ENCODE measurements around the gene BMPER.

The BMPER gene

DNA sequence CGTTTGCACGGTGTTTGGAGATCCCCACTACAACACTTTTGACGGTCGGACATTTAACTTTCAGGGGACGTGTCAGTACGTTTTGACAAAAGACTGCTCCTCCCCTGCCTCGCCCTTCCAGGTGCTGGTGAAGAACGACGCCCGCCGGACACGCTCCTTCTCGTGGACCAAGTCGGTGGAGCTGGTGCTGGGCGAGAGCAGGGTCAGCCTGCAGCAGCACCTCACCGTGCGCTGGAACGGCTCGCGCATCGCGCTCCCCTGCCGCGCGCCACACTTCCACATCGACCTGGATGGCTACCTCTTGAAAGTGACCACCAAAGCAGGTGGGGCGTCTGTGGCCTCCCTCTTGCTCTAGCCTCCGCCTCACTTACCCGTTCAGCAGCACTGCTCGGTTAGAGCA, 173.5 kb downstream of the BMPER start:
- ChIA-PET CTCF (interaction anchor here (1.0 to 3.8 kb wide), 4 partner anchors 9 to 56 kb away, joined by 4 to 24 read pairs (median 6); no protein-coding TSS in a partner anchor), POLR2A (no interaction called here)
- H3K4me3 ChIP-seq (ENCODE audit: low read depth, low read length): no peak overlapping the region
- TF ChIP-seq, protein P1, sequence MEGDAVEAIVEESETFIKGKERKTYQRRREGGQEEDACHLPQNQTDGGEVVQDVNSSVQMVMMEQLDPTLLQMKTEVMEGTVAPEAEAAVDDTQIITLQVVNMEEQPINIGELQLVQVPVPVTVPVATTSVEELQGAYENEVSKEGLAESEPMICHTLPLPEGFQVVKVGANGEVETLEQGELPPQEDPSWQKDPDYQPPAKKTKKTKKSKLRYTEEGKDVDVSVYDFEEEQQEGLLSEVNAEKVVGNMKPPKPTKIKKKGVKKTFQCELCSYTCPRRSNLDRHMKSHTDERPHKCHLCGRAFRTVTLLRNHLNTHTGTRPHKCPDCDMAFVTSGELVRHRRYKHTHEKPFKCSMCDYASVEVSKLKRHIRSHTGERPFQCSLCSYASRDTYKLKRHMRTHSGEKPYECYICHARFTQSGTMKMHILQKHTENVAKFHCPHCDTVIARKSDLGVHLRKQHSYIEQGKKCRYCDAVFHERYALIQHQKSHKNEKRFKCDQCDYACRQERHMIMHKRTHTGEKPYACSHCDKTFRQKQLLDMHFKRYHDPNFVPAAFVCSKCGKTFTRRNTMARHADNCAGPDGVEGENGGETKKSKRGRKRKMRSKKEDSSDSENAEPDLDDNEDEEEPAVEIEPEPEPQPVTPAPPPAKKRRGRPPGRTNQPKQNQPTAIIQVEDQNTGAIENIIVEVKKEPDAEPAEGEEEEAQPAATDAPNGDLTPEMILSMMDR (IDR thresholded peaks at IDR 0.05; ENCODE audit: insufficient read depth, low read length, missing control alignments): no peak
- DNase-seq (ENCODE audit: low read depth, low spot score): no peak

DNA sequence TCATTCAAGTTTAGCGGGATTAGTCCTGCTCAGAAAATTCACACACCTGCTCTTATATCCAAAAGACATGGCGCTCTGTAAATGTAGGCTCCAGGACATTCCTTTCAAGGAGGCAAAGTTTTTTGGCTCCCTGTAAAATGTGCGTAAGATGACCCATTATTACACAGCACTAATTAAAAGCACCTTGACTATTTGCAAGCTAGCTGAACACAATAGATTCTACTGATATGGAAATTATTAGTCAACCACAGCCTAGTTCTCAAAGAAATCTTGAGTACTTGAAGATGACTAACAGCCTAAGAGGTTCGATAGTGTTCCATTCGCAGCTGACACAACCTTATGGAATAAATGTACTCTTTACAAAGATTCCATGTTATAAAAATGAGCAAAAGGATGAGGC, 175.2 kb downstream of the BMPER start:
- ChIA-PET POLR2A (no interaction called here), CTCF (interaction anchor here (1.6 to 3.8 kb wide), 6 partner anchors 7 to 97 kb away, joined by 4 to 24 read pairs (median 6); no protein-coding TSS in a partner anchor)
- DNase-seq (ENCODE audit: low read depth, low spot score): no peak
- no peak overlapping the region for H3K4me3 ChIP-seq (ENCODE audit: low read depth, low read length)
- TF ChIP-seq, protein P1 (IDR thresholded peaks at IDR 0.05; ENCODE audit: insufficient read depth, low read length, missing control alignments): no peak

DNA sequence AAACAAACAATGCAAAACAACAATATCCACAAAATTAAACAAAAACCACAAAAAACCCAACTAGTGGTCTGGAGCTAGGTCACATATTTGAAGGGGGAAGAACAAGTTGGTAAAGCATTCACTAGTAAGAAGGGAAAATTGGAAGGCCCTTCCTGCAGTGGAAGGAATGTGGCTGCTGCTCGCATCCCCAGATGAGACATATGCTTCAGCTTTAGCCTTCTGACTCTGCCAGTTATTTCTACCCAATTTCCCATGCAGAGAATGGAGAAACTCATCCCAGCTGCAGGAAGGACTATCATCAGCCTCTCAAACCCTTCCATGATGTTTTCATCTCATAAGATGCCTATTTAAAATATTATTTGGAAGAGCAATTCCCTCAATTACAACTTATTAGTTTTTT, 176.6 kb downstream of the BMPER start:
- POLR2A ChIA-PET: no interaction called here
- DNase-seq (ENCODE audit: low read depth, low spot score): no peak
- TF ChIP-seq, protein P1 (IDR thresholded peaks at IDR 0.05; ENCODE audit: insufficient read depth, low read length, missing control alignments): no peak
- no peak overlapping the region for H3K4me3 ChIP-seq (ENCODE audit: low read depth, low read length)
- CTCF ChIA-PET: interaction anchor here (1.6 to 3.8 kb wide), 3 partner anchors 9 to 98 kb away, joined by 6 to 24 read pairs (median 12); no protein-coding TSS in a partner anchor

DNA sequence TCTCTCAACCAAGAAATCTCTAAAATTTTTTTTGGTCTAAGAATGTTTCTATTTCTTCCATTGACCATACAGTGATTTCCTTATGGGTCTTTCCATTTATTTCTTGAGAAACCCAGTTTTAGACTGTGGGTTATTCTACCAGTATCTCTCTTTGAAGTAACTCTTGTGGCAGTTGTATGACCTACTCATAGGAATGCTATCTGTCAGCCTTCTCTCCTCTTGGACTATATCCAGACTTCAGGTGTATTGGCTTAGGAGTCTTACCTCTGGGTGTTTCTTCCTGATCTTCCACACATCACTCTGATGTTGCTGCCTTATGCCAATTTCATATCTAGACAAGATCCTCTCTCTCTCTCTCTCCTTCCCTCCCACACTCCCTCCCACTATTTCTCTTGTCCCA, 178.1 kb downstream of the BMPER start:
- TF ChIP-seq, protein P1 (IDR thresholded peaks at IDR 0.05; ENCODE audit: insufficient read depth, low read length, missing control alignments): no peak

DNA sequence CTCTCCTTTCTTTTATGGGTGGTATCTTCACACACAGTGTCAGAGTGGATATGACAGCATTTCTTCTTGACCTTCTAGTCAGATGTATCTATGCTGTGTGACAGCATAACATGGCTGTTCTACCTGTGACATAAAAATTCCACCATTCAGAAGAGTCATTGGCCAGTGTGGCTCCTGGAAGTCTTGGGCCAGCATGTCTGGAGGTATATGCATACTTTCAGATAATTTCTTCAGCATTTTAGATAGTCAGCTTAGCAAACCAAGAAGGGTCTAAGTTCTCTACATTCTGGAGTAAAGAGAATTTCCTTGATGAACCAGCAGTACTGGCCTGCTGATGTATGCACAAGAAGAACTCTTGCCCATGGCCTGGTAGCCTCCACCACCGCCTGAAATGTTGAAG, 179.3 kb downstream of the BMPER start:
- H3K4me3 ChIP-seq (ENCODE audit: low read depth, low read length): no peak overlapping the region
- CTCF ChIA-PET: interaction anchor here (1.0 to 4.9 kb wide), 8 partner anchors 11 to 899 kb away, joined by 3 to 84 read pairs (median 4); no protein-coding TSS in a partner anchor
- no peak for DNase-seq (ENCODE audit: low read depth, low spot score)
- POLR2A ChIA-PET: no interaction called here
- TF ChIP-seq, protein P1 (IDR thresholded peaks at IDR 0.05; ENCODE audit: insufficient read depth, low read length, missing control alignments): no peak

More for the DNA sequence above, 178.1 kb downstream of the BMPER start:
- H3K4me3 ChIP-seq (ENCODE audit: low read depth, low read length): no peak overlapping the region
- POLR2A ChIA-PET: interaction anchor here (0.6 kb wide), 1 partner anchor 1220 kb away, joined by 5 read pairs; no protein-coding TSS in a partner anchor
- no peak for DNase-seq (ENCODE audit: low read depth, low spot score)
- CTCF ChIA-PET: interaction anchor here (1.2 to 1.6 kb wide), 2 partner anchors 840 to 898 kb away, joined by 3 read pairs; no protein-coding TSS in a partner anchor

DNA sequence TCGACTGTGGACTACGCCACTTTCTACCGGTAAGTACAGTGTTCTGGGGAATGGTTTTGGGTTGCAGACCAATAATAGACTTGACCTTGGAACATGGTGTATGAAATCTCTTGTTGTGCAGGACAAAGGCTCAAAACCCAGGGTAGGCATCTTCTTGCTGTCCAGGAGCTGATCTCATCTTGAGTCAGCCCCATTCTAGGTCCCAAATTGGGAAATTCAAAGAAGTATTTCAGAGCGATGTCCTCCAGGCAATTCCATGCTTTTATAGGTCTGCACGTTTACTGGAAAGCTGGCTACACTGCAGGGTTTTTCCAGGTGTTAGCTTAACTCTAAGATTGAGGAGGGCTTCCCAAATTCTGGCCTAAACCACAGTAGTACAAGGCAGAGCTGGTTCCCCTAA, 180.7 kb downstream of the BMPER start:
- CTCF ChIA-PET: interaction anchor here (0.9 to 4.9 kb wide), 16 partner anchors 9 to 662 kb away, joined by 3 to 84 read pairs (median 6); no protein-coding TSS in a partner anchor
- POLR2A ChIA-PET: no interaction called here
- H3K4me3 ChIP-seq (ENCODE audit: low read depth, low read length): no peak overlapping the region
- TF ChIP-seq, protein P1 (IDR thresholded peaks at IDR 0.05; ENCODE audit: insufficient read depth, low read length, missing control alignments): no peak
- DNase-seq (ENCODE audit: low read depth, low spot score): no peak

Data from AG04449 (cell line).